ENCODE results near the gene PIRT.

DNA sequence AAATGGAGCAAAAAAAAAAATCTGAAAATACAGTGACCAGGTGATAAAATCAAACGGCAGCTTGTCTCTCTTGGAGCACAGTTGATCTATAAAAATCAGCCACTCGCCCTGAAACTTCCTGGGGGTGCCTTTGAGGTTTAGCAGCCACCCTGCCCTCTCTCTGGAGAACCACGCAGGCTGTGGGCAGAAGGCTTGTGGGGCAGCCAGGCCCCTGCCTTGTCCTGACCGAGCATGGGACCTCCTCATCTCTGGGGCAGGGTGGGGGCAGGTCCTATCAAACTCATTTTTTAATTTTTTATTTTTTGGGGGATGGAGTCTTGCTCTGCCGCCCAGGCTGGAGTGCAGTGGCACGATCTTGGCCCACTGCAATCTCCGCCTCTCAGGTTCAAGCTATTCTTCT lies 39.0 kb downstream of the PIRT start:
- no peak for TF ChIP-seq RFX5 (IDR thresholded peaks at IDR 0.05; ENCODE audit: low read length)
- TF ChIP-seq RCOR1 (IDR thresholded peaks at IDR 0.05; ENCODE audit: low read length), result no peak
- no peak for TF ChIP-seq RAD21 (IDR thresholded peaks at IDR 0.05; ENCODE audit: low read length)
- no peak for TF ChIP-seq POLR2AphosphoS5 (IDR thresholded peaks at IDR 0.05; ENCODE audit: low read depth, low read length)
- TF ChIP-seq, protein P1, sequence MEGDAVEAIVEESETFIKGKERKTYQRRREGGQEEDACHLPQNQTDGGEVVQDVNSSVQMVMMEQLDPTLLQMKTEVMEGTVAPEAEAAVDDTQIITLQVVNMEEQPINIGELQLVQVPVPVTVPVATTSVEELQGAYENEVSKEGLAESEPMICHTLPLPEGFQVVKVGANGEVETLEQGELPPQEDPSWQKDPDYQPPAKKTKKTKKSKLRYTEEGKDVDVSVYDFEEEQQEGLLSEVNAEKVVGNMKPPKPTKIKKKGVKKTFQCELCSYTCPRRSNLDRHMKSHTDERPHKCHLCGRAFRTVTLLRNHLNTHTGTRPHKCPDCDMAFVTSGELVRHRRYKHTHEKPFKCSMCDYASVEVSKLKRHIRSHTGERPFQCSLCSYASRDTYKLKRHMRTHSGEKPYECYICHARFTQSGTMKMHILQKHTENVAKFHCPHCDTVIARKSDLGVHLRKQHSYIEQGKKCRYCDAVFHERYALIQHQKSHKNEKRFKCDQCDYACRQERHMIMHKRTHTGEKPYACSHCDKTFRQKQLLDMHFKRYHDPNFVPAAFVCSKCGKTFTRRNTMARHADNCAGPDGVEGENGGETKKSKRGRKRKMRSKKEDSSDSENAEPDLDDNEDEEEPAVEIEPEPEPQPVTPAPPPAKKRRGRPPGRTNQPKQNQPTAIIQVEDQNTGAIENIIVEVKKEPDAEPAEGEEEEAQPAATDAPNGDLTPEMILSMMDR (IDR thresholded peaks at IDR 0.05), result no peak
- no peak for TF ChIP-seq YY1 (IDR thresholded peaks at IDR 0.05; ENCODE audit: low read depth)
- TF ChIP-seq, protein P2, sequence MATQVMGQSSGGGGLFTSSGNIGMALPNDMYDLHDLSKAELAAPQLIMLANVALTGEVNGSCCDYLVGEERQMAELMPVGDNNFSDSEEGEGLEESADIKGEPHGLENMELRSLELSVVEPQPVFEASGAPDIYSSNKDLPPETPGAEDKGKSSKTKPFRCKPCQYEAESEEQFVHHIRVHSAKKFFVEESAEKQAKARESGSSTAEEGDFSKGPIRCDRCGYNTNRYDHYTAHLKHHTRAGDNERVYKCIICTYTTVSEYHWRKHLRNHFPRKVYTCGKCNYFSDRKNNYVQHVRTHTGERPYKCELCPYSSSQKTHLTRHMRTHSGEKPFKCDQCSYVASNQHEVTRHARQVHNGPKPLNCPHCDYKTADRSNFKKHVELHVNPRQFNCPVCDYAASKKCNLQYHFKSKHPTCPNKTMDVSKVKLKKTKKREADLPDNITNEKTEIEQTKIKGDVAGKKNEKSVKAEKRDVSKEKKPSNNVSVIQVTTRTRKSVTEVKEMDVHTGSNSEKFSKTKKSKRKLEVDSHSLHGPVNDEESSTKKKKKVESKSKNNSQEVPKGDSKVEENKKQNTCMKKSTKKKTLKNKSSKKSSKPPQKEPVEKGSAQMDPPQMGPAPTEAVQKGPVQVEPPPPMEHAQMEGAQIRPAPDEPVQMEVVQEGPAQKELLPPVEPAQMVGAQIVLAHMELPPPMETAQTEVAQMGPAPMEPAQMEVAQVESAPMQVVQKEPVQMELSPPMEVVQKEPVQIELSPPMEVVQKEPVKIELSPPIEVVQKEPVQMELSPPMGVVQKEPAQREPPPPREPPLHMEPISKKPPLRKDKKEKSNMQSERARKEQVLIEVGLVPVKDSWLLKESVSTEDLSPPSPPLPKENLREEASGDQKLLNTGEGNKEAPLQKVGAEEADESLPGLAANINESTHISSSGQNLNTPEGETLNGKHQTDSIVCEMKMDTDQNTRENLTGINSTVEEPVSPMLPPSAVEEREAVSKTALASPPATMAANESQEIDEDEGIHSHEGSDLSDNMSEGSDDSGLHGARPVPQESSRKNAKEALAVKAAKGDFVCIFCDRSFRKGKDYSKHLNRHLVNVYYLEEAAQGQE (IDR thresholded peaks at IDR 0.05; ENCODE audit: low read depth, low read length), result no peak
- no peak for TF ChIP-seq SIN3A (IDR thresholded peaks at IDR 0.05; ENCODE audit: borderline replicate concordance, low read depth, low read length)
- no peak for TF ChIP-seq EZH2phosphoT487 (IDR thresholded peaks at IDR 0.05; ENCODE audit: borderline replicate concordance, low read depth)
- TF ChIP-seq CHD2 (IDR thresholded peaks at IDR 0.05; ENCODE audit: low read length, partially characterized antibody), result no peak
